ENCODE measurements around the gene TCEANC2.

GRCh38 chr1:54028306-54029251 lies 24.8 kb upstream of the TCEANC2 start:
- TF ChIP-seq CTCF (conservative IDR thresholded peaks at IDR 0.05 in 1 of 2, IDR thresholded peaks at IDR 0.05 in 1 of 2; ENCODE audit: extremely low read depth in 1 of 2, insufficient read depth in 1 of 2, low read depth in 1 of 2, low read length in 2 of 2) = no peak
- TF ChIP-seq EZH2 (IDR thresholded peaks at IDR 0.05; ENCODE audit: borderline replicate concordance, low read length) = no peak
